GF-D8 (cell line): ENCODE results near the gene RDH8.

ENCODE experiments used
- DNase-seq: peaks from one replicate; lab custom pipeline; 2025; lab: John Stamatoyannopoulos, UW

The RDH8 gene

GRCh38 chr19:10013316-10013715 is at the start of gene RDH8:
Gene RDH8 (plus strand): TSS chr19:10013483. CDS start chr19:10013498, 15 bp downstream.
- DNase-seq, result no peak

GRCh38 chr19:9966024-9966423 is 47.3 kb upstream of the RDH8 start:
- no peak for DNase-seq

- no peak for DNase-seq
Observed at GRCh38 chr19:9966448-9966847, 46.8 kb upstream of the RDH8 start.

- DNase-seq, result no peak
Observed at GRCh38 chr19:9967326-9967725, 46.0 kb upstream of the RDH8 start.

- DNase-seq, result no peak
Observed at GRCh38 chr19:9968820-9969687, 44.2 kb upstream of the RDH8 start.

- no peak for DNase-seq
Observed at GRCh38 chr19:9969688-9969975, 43.7 kb upstream of the RDH8 start.

GRCh38 chr19:9970481-9970880 is 42.8 kb upstream of the RDH8 start:
- no peak for DNase-seq

GRCh38 chr19:9971166-9971897 is 42.0 kb upstream of the RDH8 start:
- no peak for DNase-seq

- no peak for DNase-seq
Observed at GRCh38 chr19:9972103-9972502, 41.2 kb upstream of the RDH8 start.

- DNase-seq, result no peak
Observed at GRCh38 chr19:9981406-9982260, 31.6 kb upstream of the RDH8 start.

- no peak for DNase-seq
Observed at GRCh38 chr19:9986787-9987281, 26.4 kb upstream of the RDH8 start.

GRCh38 chr19:9989504-9989903 is 23.8 kb upstream of the RDH8 start:
- DNase-seq, result no peak

- no peak for DNase-seq
Observed at GRCh38 chr19:9991425-9992191, 21.7 kb upstream of the RDH8 start.

- DNase-seq, result no peak
Observed at GRCh38 chr19:9995084-9995483, 18.2 kb upstream of the RDH8 start.

GRCh38 chr19:9995999-9996398 is 17.3 kb upstream of the RDH8 start:
- no peak for DNase-seq

- no peak for DNase-seq
Observed at GRCh38 chr19:9996541-9996940, 16.7 kb upstream of the RDH8 start.

- no peak for DNase-seq
Observed at GRCh38 chr19:10000171-10000826, 13.0 kb upstream of the RDH8 start.

GRCh38 chr19:10001899-10002298 is 11.4 kb upstream of the RDH8 start:
- DNase-seq, result no peak

GRCh38 chr19:10003271-10003670 is 10.0 kb upstream of the RDH8 start:
- DNase-seq, result no peak

GRCh38 chr19:10004617-10005016 is 8.7 kb upstream of the RDH8 start:
- no peak for DNase-seq
